ENCODE measurements around the gene HPCAL4.

The HPCAL4 gene

GRCh38 chr1:39683591-39684312 lies 7.5 kb downstream of the HPCAL4 start:
- ChIA-PET POLR2A (no interaction called here), CTCF (interaction anchor here (1.0 to 2.7 kb wide), 2 partner anchors 10 to 218 kb away, joined by 3 to 9 read pairs; partner anchors contain the start of gene MYCL)
- TF ChIP-seq, protein P1, sequence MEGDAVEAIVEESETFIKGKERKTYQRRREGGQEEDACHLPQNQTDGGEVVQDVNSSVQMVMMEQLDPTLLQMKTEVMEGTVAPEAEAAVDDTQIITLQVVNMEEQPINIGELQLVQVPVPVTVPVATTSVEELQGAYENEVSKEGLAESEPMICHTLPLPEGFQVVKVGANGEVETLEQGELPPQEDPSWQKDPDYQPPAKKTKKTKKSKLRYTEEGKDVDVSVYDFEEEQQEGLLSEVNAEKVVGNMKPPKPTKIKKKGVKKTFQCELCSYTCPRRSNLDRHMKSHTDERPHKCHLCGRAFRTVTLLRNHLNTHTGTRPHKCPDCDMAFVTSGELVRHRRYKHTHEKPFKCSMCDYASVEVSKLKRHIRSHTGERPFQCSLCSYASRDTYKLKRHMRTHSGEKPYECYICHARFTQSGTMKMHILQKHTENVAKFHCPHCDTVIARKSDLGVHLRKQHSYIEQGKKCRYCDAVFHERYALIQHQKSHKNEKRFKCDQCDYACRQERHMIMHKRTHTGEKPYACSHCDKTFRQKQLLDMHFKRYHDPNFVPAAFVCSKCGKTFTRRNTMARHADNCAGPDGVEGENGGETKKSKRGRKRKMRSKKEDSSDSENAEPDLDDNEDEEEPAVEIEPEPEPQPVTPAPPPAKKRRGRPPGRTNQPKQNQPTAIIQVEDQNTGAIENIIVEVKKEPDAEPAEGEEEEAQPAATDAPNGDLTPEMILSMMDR (IDR thresholded peaks at IDR 0.05; ENCODE audit: control extremely low read depth, extremely low read depth, low read depth, missing control alignments) = no peak
- no peak for DNase-seq (ENCODE audit: extremely low spot score)

DNA sequence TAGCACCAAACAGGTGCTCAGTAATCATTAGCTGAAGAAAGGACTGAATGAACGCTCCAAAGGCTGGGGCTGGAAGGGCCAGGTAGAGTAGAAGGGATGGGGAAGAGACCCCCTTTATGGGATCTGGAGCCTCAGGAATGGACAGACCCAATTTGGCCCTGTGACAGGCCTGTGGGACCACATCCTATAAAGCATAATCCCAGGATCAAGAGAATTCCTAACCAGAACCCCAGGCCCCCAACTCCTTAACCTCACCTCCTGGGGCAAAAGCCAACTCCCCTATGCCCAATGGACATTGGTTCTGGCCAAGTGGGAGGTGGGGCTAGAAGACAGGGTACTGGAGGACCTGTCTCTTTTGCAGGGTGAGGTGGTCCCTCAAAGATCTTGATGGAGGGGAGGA lies 9.2 kb downstream of the HPCAL4 start:
- ChIA-PET CTCF (interaction anchor here (1.2 to 3.6 kb wide), 5 partner anchors 10 to 76 kb away, joined by 4 to 27 read pairs (median 16); partner anchors contain the start of gene NT5C1A), POLR2A (no interaction called here)
- TF ChIP-seq, protein P1 (IDR thresholded peaks at IDR 0.05; ENCODE audit: control extremely low read depth, extremely low read depth, low read depth, missing control alignments) = no peak
- DNase-seq (ENCODE audit: extremely low spot score) = no peak

GRCh38 chr1:39681294-39681693 lies 9.9 kb downstream of the HPCAL4 start:
- no peak for DNase-seq (ENCODE audit: extremely low spot score)
- TF ChIP-seq, protein P1 (IDR thresholded peaks at IDR 0.05; ENCODE audit: control extremely low read depth, extremely low read depth, low read depth, missing control alignments) = no peak
- ChIA-PET POLR2A (no interaction called here), CTCF (interaction anchor here (1.2 to 3.6 kb wide), 6 partner anchors 9 to 75 kb away, joined by 4 to 27 read pairs (median 16); partner anchors contain the start of gene NT5C1A)

GRCh38 chr1:39680751-39681150 lies 10.5 kb downstream of the HPCAL4 start:
- DNase-seq (ENCODE audit: extremely low spot score) = no peak
- ChIA-PET CTCF (interaction anchor here (0.9 to 3.6 kb wide), 8 partner anchors 9 to 75 kb away, joined by 3 to 27 read pairs (median 10); partner anchors contain the start of gene NT5C1A), POLR2A (no interaction called here)
- TF ChIP-seq, protein P1 (IDR thresholded peaks at IDR 0.05; ENCODE audit: control extremely low read depth, extremely low read depth, low read depth, missing control alignments) = no peak

DNA sequence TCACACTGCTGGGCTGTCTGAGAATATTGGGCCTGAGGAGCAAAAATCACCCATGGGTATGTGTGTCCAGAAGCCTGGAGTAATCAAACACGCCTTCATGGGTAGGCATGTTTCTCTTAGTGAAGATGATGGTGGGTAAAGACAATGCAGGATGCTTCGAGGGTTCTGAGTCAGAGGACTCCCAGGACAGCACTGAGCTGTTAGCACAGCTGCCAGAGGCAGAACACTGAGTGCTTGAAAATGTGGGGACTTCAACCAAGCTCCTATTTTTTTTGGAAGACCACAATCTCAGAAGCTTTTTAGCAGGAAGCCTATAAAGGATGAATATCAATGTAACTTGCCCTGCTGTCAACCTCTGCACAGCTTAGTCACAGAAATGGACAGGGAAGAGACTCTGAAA lies 11.4 kb downstream of the HPCAL4 start:
- ChIA-PET POLR2A (no interaction called here), CTCF (interaction anchor here (1.0 to 3.6 kb wide), 6 partner anchors 8 to 74 kb away, joined by 3 to 27 read pairs (median 16); partner anchors contain the start of gene NT5C1A)
- TF ChIP-seq, protein P1 (IDR thresholded peaks at IDR 0.05; ENCODE audit: control extremely low read depth, extremely low read depth, low read depth, missing control alignments) = no peak
- DNase-seq (ENCODE audit: extremely low spot score) = no peak

GRCh38 chr1:39678889-39679288 lies 12.3 kb downstream of the HPCAL4 start:
- CTCF ChIA-PET = interaction anchor here (1.3 to 3.6 kb wide), 3 partner anchors 20 to 121 kb away, joined by 3 to 27 read pairs (median 4); no protein-coding TSS in a partner anchor
- TF ChIP-seq, protein P1 (IDR thresholded peaks at IDR 0.05; ENCODE audit: control extremely low read depth, extremely low read depth, low read depth, missing control alignments) = no peak
- no peak for DNase-seq (ENCODE audit: extremely low spot score)
- POLR2A ChIA-PET = no interaction called here
